ENCODE measurements around the gene SEMG2.

Gene SEMG2

GRCh38 chr20:45221076-45221475 is at the start of gene SEMG2:
Gene SEMG2 (plus strand): TSS chr20:45221373. CDS start chr20:45221390, 17 bp downstream.
- no peak for DNase-seq

- no peak for DNase-seq
These were observed 47.7 kb upstream of the SEMG2 start for GRCh38 chr20:45173522-45173921.

DNA sequence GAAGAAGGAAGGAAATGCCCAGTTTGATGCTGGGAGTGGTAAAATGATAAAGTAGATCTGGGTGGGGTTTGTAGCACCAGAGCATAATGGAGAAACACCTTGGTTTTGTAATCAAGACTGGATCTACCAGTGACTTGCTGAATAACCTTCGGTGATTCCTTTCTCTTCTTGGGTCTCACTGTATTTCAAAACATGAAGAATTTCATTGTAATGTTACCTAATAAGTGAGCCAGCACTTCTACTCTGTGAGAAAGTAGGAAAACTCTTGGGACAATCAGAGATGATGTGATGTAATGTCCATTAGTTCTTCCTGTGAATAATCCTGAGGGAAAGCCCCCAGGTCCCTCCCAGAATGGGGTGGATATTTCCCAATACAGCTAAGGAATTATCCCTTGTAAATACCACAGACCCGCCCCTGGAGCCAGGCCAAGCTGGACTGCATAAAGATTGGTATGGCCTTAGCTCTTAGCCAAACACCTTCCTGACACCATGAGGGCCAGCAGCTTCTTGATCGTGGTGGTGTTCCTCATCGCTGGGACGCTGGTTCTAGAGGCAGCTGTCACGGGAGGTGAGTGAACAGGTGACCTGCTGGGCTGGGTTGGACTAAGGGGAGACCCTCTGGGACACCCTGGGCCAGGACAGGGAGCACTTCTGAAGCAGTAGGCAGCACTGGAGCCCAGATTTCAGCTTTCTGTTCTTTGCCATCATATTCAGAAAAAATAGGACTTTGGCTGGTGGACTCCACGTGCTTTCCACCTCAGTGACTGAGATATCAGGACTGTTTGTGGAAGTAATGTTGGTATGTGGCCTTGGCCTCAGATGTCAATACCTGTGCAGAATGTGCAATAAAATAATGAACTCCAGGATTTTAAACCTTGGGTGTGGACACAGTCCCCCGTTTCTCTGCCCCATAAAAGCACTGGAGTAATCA is 46.5 kb upstream of the SEMG2 start, which contains the start of gene PI3:
TSS of gene PI3 (plus strand) at position 469 of the 931 bp plus-strand sequence. CDS start at position 490, 21 bp downstream.
- no peak for DNase-seq

GRCh38 chr20:45176526-45177267 is 44.5 kb upstream of the SEMG2 start:
- DNase-seq = no peak

- DNase-seq = no peak
These were observed 42.0 kb upstream of the SEMG2 start for GRCh38 chr20:45179166-45179565.

DNA sequence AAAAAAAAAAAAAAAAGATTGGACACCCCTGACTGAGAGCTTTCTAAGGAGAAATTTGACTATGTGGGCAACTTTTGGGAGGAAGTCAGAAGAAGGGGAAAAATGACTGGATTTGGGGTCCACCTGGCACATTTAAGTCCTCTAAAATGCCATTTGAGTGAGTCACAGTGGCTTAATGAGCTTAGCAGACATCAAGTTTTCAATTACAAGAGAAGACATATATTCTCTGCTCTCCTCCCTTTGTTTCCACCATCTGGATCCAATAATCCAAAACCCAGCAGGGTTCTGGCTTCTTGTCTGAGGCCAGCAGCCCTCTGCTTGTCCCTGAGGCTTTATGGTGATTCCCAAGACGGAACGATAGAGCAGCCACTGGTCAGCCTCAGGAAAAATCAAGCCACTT is 39.5 kb upstream of the SEMG2 start:
- no peak for DNase-seq

DNA sequence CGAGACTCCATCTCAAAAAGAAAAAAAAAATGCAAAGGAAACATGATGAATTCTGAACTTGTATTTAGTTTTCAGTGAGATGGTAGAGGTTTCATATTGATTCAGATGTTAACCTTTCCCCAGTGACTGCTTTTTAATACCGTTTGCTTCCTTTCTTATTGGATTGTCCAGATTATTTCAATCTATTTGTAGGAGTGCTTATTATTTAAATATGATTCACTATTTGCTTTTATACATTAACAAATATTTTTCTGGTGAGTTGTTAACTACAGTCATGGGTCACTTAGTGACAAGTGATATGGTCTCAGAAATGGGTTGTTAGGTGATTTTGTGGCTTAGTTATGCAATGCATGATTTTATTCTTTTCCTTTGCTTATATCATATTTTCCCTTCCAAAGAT is 38.1 kb upstream of the SEMG2 start:
- DNase-seq = no peak

GRCh38 chr20:45187693-45188092 is 33.5 kb upstream of the SEMG2 start:
- DNase-seq = no peak

GRCh38 chr20:45189067-45189609 is 32.0 kb upstream of the SEMG2 start:
- no peak for DNase-seq

- no peak for DNase-seq
These were observed 31.3 kb upstream of the SEMG2 start for GRCh38 chr20:45189861-45190260.

DNA sequence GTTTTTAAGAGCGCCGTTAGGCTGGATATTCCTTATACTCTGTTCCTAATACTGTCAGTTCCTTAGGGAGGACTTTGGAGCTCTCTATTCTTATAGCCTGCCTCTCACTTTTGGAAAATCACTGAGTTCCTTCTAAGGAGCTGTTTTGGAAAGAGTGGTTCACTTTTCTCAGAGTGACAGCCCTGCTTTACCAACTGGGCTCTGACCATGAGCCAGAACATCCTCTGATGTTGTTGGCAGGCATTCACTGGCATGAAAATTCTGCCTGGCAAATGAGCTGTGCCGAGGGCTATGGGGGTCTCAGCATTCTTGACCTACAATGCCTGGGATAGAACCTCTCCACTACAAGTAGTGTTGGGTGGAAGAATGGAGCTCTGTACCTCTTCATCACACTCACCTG is 29.2 kb upstream of the SEMG2 start:
- DNase-seq = no peak

DNA sequence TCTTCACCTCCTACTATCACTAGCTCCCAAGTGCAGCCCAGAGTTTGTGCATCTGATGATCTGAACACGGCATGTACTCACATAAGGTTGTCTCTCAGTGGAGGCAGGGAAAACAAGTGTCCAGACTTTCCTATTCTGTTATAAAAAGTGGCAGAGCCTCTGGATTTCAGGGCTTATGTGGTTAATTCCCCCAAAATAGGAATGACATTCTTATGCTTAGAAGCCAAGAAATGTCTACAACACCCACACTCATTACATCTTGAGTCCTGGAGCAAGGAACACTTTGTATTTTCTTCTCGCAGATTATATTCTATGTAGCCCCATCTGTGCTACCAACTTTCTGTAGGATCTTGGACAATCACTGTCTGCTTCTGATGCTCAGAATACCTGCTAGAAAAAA is 27.8 kb upstream of the SEMG2 start:
- no peak for DNase-seq

DNA sequence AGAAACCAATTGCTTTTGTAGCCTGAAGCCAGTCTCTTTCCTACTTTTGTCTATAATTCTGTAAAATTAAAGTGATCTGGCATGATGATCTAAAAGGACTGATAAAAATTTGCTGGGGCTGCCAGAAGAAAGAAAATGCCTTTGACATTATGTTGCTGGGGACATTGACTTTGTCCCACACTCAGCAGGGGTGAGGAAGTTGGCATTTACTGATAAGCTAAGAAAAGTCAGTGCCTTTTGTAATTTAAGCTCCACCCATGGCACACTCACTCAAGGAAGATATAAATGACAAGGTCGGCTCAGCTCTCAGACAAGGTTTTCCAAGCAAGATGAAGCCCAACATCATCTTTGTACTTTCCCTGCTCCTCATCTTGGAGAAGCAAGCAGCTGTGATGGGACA is 14.4 kb upstream of the SEMG2 start, which contains the start of gene SEMG1:
TSS of gene SEMG1 (plus strand) at position 309 of the 400 bp plus-strand sequence. CDS start at position 330, 21 bp downstream.
- DNase-seq = no peak

- no peak for DNase-seq
These were observed 11.2 kb upstream of the SEMG2 start for GRCh38 chr20:45209924-45210323.

DNA sequence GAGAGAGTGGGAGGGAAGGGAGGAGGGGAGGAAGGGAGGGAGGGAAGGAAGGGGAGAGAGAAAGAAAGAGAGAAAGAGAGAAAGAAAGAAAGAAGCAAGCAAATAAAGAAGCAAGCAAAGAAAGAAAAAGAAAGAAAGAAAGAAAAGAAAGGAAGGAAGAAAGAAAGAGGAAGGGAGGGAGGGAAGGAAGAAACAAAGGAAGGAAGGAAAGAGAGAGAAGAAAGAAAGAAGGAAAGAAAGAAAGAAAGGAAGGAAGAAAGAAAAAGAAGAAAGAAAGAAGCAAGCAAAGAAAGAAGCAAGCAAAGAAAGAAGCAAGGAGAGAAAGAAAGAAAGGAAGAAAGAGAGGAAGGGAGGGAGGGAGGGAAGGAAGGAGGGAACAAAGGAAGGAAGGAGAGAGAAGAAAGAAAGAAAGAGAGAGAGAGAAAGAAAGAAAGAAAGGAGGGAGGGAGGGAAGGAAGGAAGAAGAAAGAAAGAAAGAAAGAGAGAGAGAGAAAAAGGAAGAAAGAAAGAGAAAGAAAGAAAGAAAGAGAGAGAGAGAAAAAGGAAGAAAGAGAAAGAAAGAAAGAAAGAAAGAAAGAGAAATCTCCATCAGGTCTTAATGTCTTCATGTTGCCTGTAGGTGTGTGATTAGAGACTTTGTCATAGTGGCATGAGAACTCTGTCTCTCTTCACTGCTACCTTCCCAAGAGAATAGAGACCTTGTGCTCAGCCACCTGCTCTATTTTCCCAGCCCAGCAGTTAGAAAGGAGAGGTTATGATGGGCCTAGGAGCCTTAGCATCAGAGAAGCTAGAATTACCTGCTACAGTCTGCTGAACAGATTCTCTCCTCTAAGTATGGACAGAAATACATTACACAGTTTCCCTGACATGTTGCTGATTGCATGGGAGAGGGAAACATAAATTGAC is 9.4 kb upstream of the SEMG2 start:
- DNase-seq = no peak

- DNase-seq = no peak
These were observed 8.3 kb upstream of the SEMG2 start for GRCh38 chr20:45212836-45213235.

DNA sequence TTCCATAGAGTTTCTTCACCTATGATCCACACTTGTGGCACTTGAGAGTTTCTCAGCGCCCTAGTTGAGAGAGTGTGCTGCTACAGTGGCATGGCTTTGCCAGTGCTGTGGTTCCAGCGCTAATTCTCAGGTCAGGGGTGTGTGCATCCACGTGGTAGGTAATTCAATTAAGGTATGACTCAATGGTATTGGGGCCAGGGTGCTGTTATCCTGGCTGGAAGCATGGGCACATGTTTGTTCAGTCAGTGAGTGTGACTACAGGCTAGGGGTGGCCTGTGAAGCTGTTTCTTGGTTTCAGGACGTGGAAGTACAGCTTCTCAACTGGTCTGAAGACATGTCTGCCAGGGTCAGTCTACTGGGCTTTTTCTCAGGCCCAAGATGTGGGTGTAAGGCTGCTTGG is 3.0 kb upstream of the SEMG2 start:
- no peak for DNase-seq

GRCh38 chr20:45218636-45219035 is 2.5 kb upstream of the SEMG2 start:
- no peak for DNase-seq

GRCh38 chr20:45223136-45223535 is 2.0 kb downstream of the SEMG2 start:
- no peak for DNase-seq

DNA sequence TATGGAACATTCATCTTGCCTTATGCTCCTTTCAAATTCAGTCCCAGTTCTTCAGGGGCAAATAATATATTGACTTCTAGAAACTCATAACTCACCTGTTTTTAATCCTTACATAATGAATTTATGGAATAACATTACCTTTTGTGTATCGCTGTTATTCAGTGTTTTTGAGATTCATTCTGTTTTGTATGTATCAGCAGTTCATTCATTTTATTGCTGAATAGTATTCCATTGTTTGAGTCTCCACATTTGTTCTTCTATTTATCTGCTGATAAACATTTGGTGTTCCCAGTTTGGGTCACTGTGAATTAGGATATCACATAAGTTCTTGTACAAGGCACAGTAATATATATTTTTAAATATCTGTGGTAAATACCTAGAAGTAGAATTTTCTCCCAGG is 5.1 kb downstream of the SEMG2 start:
- no peak for DNase-seq

- DNase-seq = peak; percentile 57
These were observed 8.3 kb downstream of the SEMG2 start for GRCh38 chr20:45229264-45230056.

DNA sequence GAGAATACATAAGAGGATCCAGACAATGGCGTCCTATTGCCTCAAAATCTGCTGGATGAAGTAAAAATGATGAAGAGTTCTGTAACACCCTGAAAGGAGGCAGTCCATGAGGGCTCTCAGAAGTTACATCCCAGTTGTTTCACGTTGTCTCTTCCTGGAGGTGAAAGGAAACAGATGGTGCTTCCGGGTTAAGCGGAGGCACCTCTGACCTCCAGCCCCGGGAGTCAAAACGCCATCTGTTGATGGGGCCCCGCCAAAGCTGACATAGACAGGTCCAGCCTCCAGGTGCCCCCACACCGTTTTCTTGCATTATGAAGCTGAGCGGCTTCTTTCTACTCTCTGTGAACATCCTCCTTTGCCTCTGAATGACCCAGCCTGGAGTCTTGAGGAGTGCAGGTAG is 9.5 kb downstream of the SEMG2 start:
- no peak for DNase-seq
